ENCODE data around the gene LRRC72.

The LRRC72 gene

GRCh38 chr7:16493266-16493665 lies 33.4 kb upstream of the LRRC72 start:
- Histone ChIP-seq H3K4me2 (ENCODE audit: low read length) (no peak overlapping the region), H3K79me2 (ENCODE audit: control insufficient read depth, low read length) (no peaks in the 10 kb centered on the region), H4K20me1 (ENCODE audit: control insufficient read depth, insufficient read depth, low read depth, low read length) (no peaks in the 10 kb centered on the region), H3K27me3 (ENCODE audit: control insufficient read depth, low read length) (no peaks in the 10 kb centered on the region), H3K4me3 (ENCODE audit: low read length) (no peak overlapping the region), H3K9me3 (ENCODE audit: control insufficient read depth, insufficient read depth, low read length) (no peaks in the 10 kb centered on the region), H3K4me1 (ENCODE audit: control insufficient read depth, low read length) (no peaks in the 10 kb centered on the region), H3K36me3 (ENCODE audit: control insufficient read depth, low read length) (no peaks in the 10 kb centered on the region), H3F3A (ENCODE audit: control insufficient read depth, insufficient read depth) (no peaks in the 10 kb centered on the region), H3K9me2 (replicated peaks; ENCODE audit: control insufficient read depth, low read length) (no peaks in the 10 kb centered on the region), H3K27ac (ENCODE audit: low read depth, low read length) (no peak overlapping the region)
- TF ChIP-seq EZH2phosphoT487 (IDR thresholded peaks at IDR 0.05; ENCODE audit: borderline replicate concordance, low read length) (no peak), CTCF (IDR thresholded peaks at IDR 0.05; ENCODE audit: low read depth, low read length, poor library complexity, severe bottlenecking) (no peak)

- Histone ChIP-seq H3K27ac (ENCODE audit: low read depth, low read length) (no peak overlapping the region), H3K4me1 (ENCODE audit: control insufficient read depth, low read length) (no peaks in the 10 kb centered on the region), H3K79me2 (ENCODE audit: control insufficient read depth, low read length) (no peaks in the 10 kb centered on the region), H3K27me3 (ENCODE audit: control insufficient read depth, low read length) (no peaks in the 10 kb centered on the region), H4K20me1 (ENCODE audit: control insufficient read depth, insufficient read depth, low read depth, low read length) (no peaks in the 10 kb centered on the region), H3K4me2 (ENCODE audit: low read length) (no peak overlapping the region), H3K36me3 (ENCODE audit: control insufficient read depth, low read length) (no peaks in the 10 kb centered on the region), H3F3A (ENCODE audit: control insufficient read depth, insufficient read depth) (no peaks in the 10 kb centered on the region), H3K9me3 (ENCODE audit: control insufficient read depth, insufficient read depth, low read length) (no peaks in the 10 kb centered on the region), H3K4me3 (ENCODE audit: low read length) (no peak overlapping the region), H3K9me2 (replicated peaks; ENCODE audit: control insufficient read depth, low read length) (no peaks in the 10 kb centered on the region)
- no peak for TF ChIP-seq EZH2phosphoT487 (IDR thresholded peaks at IDR 0.05; ENCODE audit: borderline replicate concordance, low read length)
- TF ChIP-seq CTCF (IDR thresholded peaks at IDR 0.05; ENCODE audit: low read depth, low read length, poor library complexity, severe bottlenecking): no peak
Observed at GRCh38 chr7:16494551-16494950, 32.1 kb upstream of the LRRC72 start.

- Histone ChIP-seq H3K27me3 (ENCODE audit: control insufficient read depth, low read length) (no peaks in the 10 kb centered on the region), H4K20me1 (ENCODE audit: control insufficient read depth, insufficient read depth, low read depth, low read length) (no peaks in the 10 kb centered on the region), H3F3A (ENCODE audit: control insufficient read depth, insufficient read depth) (no peaks in the 10 kb centered on the region), H3K4me1 (ENCODE audit: control insufficient read depth, low read length) (no peaks in the 10 kb centered on the region), H3K36me3 (ENCODE audit: control insufficient read depth, low read length) (no peaks in the 10 kb centered on the region), H3K27ac (ENCODE audit: low read depth, low read length) (no peak overlapping the region), H3K9me3 (ENCODE audit: control insufficient read depth, insufficient read depth, low read length) (no peaks in the 10 kb centered on the region), H3K79me2 (ENCODE audit: control insufficient read depth, low read length) (no peaks in the 10 kb centered on the region), H3K9me2 (replicated peaks; ENCODE audit: control insufficient read depth, low read length) (no peaks in the 10 kb centered on the region), H3K4me3 (ENCODE audit: low read length) (no peak overlapping the region), H3K4me2 (ENCODE audit: low read length) (no peak overlapping the region)
- TF ChIP-seq CTCF (IDR thresholded peaks at IDR 0.05; ENCODE audit: low read depth, low read length, poor library complexity, severe bottlenecking) (no peak), EZH2phosphoT487 (IDR thresholded peaks at IDR 0.05; ENCODE audit: borderline replicate concordance, low read length) (no peak)
Observed at GRCh38 chr7:16494955-16495719, 31.5 kb upstream of the LRRC72 start.

All from DOHH2 (cell line).